SJSA1 (cell line): ENCODE measurements around the gene SLC26A9. TPM values are rescaled to one million over a fixed set of nuclear protein-coding genes. Genes with fewer than 3 reads are reported as not detected.

Experiments
- DNase-seq, 2 experiments: peaks; one replicate each; pipeline ENCODE4 v3.0.0-alpha.2; 2015 to 2020; ENCODE audit warnings: low spot score in 2 of 2, low read depth in 1 of 2
- H3K27ac ChIP-seq: fragments of 250-450 bp; sonication (Bioruptor Pico); 2 replicates; pipeline ENCODE4 v1.5.1; 2020; ENCODE audit warnings: mild to moderate bottlenecking, moderate library complexity
- H3K27me3 ChIP-seq: fragments of 250-450 bp; sonication (Bioruptor Pico); replicated peaks from 2 replicates; pipeline ENCODE4 v1.5.1; 2020; ENCODE audit warnings: mild to moderate bottlenecking, moderate library complexity
- H3K36me3 ChIP-seq: fragments of 250-450 bp; sonication (Bioruptor Pico); 2 replicates; pipeline ENCODE4 v1.5.1; 2020; ENCODE audit warnings: mild to moderate bottlenecking
- H3K4me1 ChIP-seq: fragments of 250-450 bp; sonication (Bioruptor Pico); replicated peaks from 2 replicates; pipeline ENCODE4 v1.6.1; 2021; ENCODE audit warnings: mild to moderate bottlenecking
- H3K4me3 ChIP-seq: fragments of 250-450 bp; sonication (Bioruptor Pico); 2 replicates; pipeline ENCODE4 v1.5.1; 2020; ENCODE audit warnings: mild to moderate bottlenecking
- H3K9me3 ChIP-seq: fragments of 250-450 bp; sonication (Bioruptor Pico); replicated peaks from 2 replicates; pipeline ENCODE4 v1.5.1; 2020; ENCODE audit warnings: mild to moderate bottlenecking
- total RNA-seq: library from RNA; depleted of rRNA; stranded (reverse); fragments of >200 nt; shearing (Covaris generic); gene quantifications from 2 replicates; pipeline ENCODE4 v1.2.3, GENCODE V29; 2014

SLC26A9 gene
- total RNA-seq, 1 experiment from 2014 or later: not detected

DNA sequence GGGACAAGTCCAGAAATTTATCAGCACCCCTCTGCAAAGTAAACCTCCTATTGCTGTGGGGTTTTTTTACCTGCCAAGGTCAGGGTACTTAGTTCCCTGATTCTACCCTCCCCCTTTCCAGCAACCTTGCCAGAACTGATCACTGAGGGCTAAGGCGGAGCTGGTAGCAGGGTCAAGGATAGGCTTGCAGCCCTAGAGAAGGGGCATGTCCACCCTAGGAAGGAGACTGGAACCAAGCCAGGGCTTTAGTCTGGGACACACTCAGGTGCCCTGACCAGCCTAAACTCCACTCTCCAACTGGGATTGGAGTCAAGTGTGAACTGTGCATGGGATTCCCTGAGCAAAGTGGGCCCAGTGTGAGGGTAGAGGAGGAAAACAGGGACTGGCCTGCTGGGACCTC is 6.5 kb upstream of the SLC26A9 start:
- Histone ChIP-seq H3K27me3 (peaks cover 6% of the 10 kb centered on the region), H3K36me3 (no peaks in the 10 kb centered on the region), H3K27ac (no peak overlapping the region), H3K4me1 (no peaks in the 10 kb centered on the region), H3K9me3 (no peaks in the 10 kb centered on the region), H3K4me3 (no peak overlapping the region)
- DNase-seq: no peak

- no peaks in the 10 kb centered on the region for H3K9me3 ChIP-seq
- H3K27me3 ChIP-seq: peaks cover 6% of the 10 kb centered on the region
- H3K4me1 ChIP-seq: no peaks in the 10 kb centered on the region
- H3K36me3 ChIP-seq: no peaks in the 10 kb centered on the region
- DNase-seq: no peak
- no peak overlapping the region for H3K27ac ChIP-seq
- no peak overlapping the region for H3K4me3 ChIP-seq
Measured at GRCh38 chr1:205948886-205949285, 5.6 kb upstream of the SLC26A9 start.

- H3K27ac ChIP-seq: no peak overlapping the region
- DNase-seq: no peak
- no peaks in the 10 kb centered on the region for H3K4me1 ChIP-seq
- H3K36me3 ChIP-seq: no peaks in the 10 kb centered on the region
- H3K27me3 ChIP-seq: peaks cover 6% of the 10 kb centered on the region
- no peak overlapping the region for H3K4me3 ChIP-seq
- H3K9me3 ChIP-seq: no peaks in the 10 kb centered on the region
Measured at GRCh38 chr1:205948039-205948438, 4.8 kb upstream of the SLC26A9 start.

DNA sequence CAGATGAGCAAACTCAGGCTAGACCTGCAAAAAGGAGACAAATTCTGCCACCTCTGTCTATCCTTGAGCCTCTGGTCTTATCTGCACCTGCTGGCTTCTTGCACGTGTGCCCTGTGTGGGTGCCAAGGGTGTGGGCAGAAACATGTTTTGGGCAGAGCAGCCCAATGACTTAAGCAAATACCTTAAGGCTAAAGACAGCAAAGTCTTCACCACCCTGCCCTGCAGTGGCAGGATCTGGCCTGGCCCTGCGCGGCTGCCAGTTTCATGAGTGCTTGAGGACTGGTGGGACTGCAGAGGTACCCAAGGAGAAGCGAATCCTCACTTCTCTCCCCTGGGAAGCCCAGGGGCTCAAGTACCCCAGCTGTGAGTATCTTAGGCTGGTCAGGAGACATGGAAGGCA is 3.8 kb upstream of the SLC26A9 start:
- Histone ChIP-seq H3K4me1 (no peaks in the 10 kb centered on the region), H3K27me3 (peaks cover 6% of the 10 kb centered on the region), H3K36me3 (no peaks in the 10 kb centered on the region), H3K4me3 (no peak overlapping the region), H3K9me3 (no peaks in the 10 kb centered on the region), H3K27ac (no peak overlapping the region)
- DNase-seq: no peak

- Histone ChIP-seq H3K4me1 (no peaks in the 10 kb centered on the region), H3K4me3 (no peak overlapping the region), H3K27ac (no peak overlapping the region), H3K36me3 (no peaks in the 10 kb centered on the region), H3K9me3 (no peaks in the 10 kb centered on the region), H3K27me3 (peaks cover 6% of the 10 kb centered on the region)
- DNase-seq: no peak
Measured at GRCh38 chr1:205945069-205945468, 1.8 kb upstream of the SLC26A9 start.

DNA sequence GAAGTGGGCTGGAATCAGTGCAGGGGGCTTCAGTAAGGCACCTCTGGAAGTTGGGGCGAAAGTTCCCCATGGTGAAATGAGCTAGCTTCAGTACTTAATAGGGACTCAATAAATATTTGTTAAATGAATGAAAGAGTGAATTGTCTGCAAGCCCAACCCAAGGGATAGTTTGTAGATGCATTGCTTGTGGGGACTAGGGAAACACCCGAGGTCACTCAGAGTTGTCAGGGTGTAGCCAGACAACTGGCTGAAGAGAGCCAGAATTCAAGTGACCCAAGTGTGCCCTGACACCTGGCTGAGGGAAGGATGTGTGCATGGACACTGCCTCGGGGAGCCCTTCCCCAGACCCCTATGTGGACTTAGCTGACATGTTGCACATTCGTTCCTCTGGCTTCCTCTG is 1.3 kb upstream of the SLC26A9 start:
- DNase-seq: no peak
- H3K27ac ChIP-seq: no peak overlapping the region
- peaks cover 6% of the 10 kb centered on the region for H3K27me3 ChIP-seq

DNA sequence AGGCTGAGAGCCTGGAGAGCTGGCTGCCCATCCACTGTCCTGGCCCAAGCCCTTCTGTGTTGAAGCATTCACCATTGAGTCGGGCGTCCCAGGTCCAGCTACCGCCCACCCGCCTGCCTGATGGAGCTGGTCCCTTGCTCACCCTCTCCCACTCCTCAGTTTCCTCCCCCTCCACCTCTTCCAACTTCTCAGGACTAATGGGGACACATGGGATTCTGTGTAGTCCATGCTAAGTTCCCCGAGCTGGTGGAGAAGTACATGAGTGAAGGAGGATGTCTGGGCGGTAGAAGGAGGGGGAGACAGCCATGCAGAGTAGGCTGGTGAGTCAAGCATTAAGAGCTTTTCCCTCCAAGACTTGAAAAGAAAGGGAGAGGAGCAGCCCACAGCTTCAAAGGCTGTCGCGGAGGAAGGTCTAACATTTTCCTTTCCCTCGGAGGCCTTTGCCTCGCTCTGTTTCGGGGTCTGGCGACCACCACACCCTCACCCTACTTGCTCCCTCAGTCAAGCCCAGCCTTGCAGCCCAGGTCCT is 561 bp downstream of the SLC26A9 start:
- peaks cover 6% of the 10 kb centered on the region for H3K27me3 ChIP-seq

More for the DNA sequence above, 1.3 kb upstream of the SLC26A9 start:
- H3K4me1 ChIP-seq: no peaks in the 10 kb centered on the region
- H3K9me3 ChIP-seq: no peaks in the 10 kb centered on the region
- H3K4me3 ChIP-seq: no peak overlapping the region
- H3K36me3 ChIP-seq: no peaks in the 10 kb centered on the region

DNA sequence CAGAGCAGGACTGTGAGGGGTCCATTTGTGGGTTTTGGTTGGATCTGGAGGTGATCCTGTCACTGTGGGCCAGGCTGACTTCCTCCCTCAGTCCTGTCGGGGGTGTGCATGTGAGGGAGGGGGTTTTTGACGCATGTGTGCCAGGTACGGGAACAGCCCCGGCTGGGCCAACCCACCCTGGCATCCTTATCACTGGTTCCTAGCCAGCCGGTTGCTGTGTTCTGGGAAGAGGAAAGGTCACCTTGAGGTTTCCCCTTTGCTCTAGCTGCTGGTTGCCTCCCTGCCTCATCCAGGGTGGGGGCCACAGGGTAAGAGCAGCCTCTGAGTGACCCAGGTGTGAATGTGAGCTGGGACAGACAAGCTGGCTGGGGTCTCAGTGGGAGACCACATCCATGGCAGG is 2.5 kb downstream of the SLC26A9 start:
- Histone ChIP-seq H3K27me3 (peaks cover 4% of the 10 kb centered on the region), H3K4me3 (no peak overlapping the region), H3K36me3 (no peaks in the 10 kb centered on the region), H3K27ac (no peak overlapping the region), H3K4me1 (peaks cover 13% of the 10 kb centered on the region), H3K9me3 (no peaks in the 10 kb centered on the region)
- no peak for DNase-seq

More for the DNA sequence above, 561 bp downstream of the SLC26A9 start:
- Histone ChIP-seq H3K36me3 (no peaks in the 10 kb centered on the region), H3K4me1 (no peaks in the 10 kb centered on the region), H3K27ac (no peak overlapping the region), H3K4me3 (no peak overlapping the region), H3K9me3 (no peaks in the 10 kb centered on the region)
- DNase-seq: no peak

- Histone ChIP-seq H3K27ac (no peak overlapping the region), H3K4me1 (peaks cover 14% of the 10 kb centered on the region), H3K4me3 (no peak overlapping the region), H3K9me3 (no peaks in the 10 kb centered on the region), H3K27me3 (no peaks in the 10 kb centered on the region; the same call in 1 of the 2 replicates), H3K36me3 (no peaks in the 10 kb centered on the region)
- no peak for DNase-seq
Measured at GRCh38 chr1:205939690-205940330, 3.4 kb downstream of the SLC26A9 start.

DNA sequence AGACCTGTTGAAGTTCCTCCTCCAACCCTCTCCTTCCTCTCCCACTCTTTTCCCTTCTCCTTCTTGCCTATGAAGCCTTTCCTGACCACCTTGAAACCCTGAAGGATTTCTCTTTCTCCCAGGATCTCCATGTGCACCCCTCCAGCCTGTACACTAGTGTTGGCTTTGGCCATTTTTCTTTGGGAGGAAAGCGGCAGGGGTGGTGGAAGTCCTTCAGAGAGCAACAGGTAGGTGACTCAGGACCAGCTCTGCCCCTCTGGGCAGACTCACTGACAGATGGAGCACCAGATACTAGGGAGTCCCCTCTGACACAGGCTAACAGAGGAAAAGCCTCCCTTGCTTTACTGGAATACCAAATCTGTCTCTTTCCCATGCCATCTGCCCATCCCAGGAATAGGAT is 4.6 kb downstream of the SLC26A9 start:
- H3K4me1 ChIP-seq: peaks cover 25% of the 10 kb centered on the region
- H3K36me3 ChIP-seq: no peaks in the 10 kb centered on the region
- no peak overlapping the region for H3K27ac ChIP-seq
- H3K9me3 ChIP-seq: no peaks in the 10 kb centered on the region
- no peak overlapping the region for H3K4me3 ChIP-seq
- DNase-seq: no peak
- no peaks in the 10 kb centered on the region for H3K27me3 ChIP-seq

- H3K9me3 ChIP-seq: no peaks in the 10 kb centered on the region
- DNase-seq: peak; percentile 56 to 65
- H3K4me3 ChIP-seq: no peak overlapping the region
- H3K27ac ChIP-seq: no peak overlapping the region
- H3K4me1 ChIP-seq: peaks cover 35% of the 10 kb centered on the region
- H3K36me3 ChIP-seq: no peaks in the 10 kb centered on the region
- H3K27me3 ChIP-seq: no peaks in the 10 kb centered on the region
Measured at GRCh38 chr1:205936846-205937586, 6.2 kb downstream of the SLC26A9 start.

DNA sequence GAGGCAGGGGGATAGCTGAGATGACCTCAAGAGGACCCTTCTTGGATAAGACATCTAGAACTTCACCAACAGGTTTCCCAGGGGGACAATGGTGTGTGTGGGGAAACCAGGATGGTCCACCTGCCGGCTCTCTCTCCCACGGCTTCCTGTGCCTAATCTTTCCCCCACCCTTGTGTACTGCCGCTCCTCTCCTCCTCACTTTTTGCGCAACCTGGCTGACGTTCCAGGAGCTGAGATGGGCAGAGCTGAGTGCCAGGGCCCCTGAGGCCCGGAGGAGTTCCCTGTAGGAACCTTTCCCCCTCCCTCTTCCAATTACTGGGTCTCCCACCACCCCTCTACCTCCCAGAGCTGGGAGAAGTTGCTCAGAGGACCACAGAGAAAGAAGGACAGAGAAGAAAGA is 6.9 kb downstream of the SLC26A9 start:
- no peak overlapping the region for H3K4me3 ChIP-seq
- no peaks in the 10 kb centered on the region for H3K9me3 ChIP-seq
- no peaks in the 10 kb centered on the region for H3K36me3 ChIP-seq
- H3K27me3 ChIP-seq: no peaks in the 10 kb centered on the region
- no peak for DNase-seq
- peaks cover 35% of the 10 kb centered on the region for H3K4me1 ChIP-seq
- no peak overlapping the region for H3K27ac ChIP-seq

DNA sequence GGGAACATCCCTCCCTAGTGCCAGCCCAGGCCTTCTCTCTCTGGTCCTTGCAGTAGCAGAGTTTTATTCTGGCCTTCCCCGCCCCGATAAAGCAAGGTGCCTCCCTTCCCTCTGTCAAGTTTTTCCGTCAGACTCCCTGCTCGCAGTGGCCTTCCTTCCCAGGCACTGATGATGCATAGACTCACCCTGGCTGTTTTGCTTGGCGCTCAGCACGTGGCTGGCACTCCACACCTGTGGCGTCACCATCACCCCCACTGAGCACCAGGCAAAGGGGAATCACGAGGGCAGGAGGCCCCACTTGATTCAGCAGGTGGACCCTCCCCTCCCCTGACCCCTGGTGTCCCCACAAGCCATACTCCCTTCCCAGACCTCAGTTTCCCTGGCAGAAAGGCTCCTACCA is 7.4 kb downstream of the SLC26A9 start:
- Histone ChIP-seq H3K4me3 (no peak overlapping the region), H3K27ac (no peak overlapping the region), H3K27me3 (no peaks in the 10 kb centered on the region), H3K9me3 (no peaks in the 10 kb centered on the region), H3K4me1 (peaks cover 35% of the 10 kb centered on the region), H3K36me3 (no peaks in the 10 kb centered on the region)
- no peak for DNase-seq

DNA sequence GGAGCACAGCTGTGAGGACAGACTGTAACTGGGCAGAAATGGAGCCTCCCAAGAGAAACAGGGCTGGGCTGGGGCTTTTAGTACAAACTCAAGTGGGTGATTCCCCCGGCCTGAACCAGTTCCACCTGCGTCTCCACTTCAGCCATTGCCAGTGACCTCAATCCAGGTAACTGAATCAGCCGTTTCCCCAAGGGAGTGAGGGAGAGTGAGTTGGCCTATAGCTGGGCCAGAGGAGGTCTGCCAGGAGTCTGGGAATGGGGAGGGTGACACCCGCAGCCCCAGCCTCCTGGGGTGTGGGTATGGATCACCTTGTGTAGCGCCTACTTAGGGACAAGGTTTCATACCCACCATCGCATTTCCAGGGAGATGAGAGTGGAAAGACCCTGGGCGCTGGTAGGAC is 8.5 kb downstream of the SLC26A9 start:
- no peak overlapping the region for H3K4me3 ChIP-seq

More for the DNA sequence above, 8.5 kb downstream of the SLC26A9 start:
- peaks cover 35% of the 10 kb centered on the region for H3K4me1 ChIP-seq
- no peaks in the 10 kb centered on the region for H3K36me3 ChIP-seq
- no peaks in the 10 kb centered on the region for H3K27me3 ChIP-seq
- no peaks in the 10 kb centered on the region for H3K9me3 ChIP-seq
- no peak overlapping the region for H3K27ac ChIP-seq
- no peak for DNase-seq
